Embryonic facial prominence (tissue), 1 donor: Measurements from ENCODE around the gene KRTAP4-5.
"Not testable (repeated sequence)": the region's sequence is repeated elsewhere in the genome, so short reads cannot be mapped to it uniquely, and the experiment has no call there.

Experiments
- DNase-seq: peaks from one replicate; pipeline ENCODE4 v3.0.0-alpha.2; 2016; ENCODE audit errors: extremely low spot score

KRTAP4-5 gene

GRCh38 chr17:41108728-41109386, 40.8 kb downstream of the KRTAP4-5 start:
- not testable (repeated sequence) for DNase-seq

DNA sequence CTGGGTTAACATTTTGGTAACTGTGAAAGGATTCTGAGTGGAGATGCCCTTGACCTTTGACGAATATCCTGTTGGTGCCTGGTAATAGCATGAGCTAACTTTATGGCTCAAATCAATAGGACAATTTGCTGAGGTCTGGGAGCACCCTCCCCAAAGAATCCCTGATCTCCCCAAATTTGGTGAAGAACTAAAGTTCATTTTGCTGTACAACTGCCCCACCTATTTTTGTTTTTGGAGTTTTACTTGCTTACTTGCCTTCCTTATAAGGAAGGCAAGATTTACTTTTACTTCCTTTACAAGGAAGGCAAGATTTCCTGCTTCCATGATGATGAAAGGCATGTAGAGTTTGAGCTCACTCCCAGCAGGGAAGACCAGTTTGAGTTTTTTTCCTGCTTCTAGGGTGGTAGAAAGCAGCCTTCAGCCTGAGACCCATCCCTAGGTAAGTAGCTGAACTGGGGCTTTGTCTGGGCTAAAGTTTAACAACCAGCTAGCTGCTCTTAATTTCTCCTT, 41.6 kb downstream of the KRTAP4-5 start:
- DNase-seq, result no peak

DNA sequence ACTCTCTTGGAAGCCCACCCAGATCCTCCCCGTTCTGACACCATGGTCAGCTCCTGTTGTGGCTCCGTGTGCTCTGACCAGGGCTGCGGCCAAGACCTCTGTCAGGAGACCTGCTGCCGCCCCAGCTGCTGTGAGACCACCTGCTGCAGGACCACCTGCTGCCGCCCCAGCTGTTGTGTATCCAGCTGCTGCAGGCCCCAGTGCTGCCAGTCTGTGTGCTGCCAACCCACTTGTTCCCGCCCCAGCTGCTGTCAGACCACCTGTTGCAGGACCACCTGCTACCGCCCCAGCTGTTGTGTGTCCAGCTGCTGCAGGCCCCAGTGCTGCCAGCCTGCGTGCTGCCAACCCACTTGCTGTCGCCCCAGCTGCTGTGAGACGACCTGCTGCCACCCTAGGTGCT, 44.3 kb downstream of the KRTAP4-5 start, which contains the start of gene KRTAP4-9:
KRTAP4-9 (plus strand) TSS at position 43 of the 400 bp plus-strand sequence; CDS start at position 43, 0 bp downstream.
- DNase-seq, result not testable (repeated sequence)

- not testable (repeated sequence) for DNase-seq
Measured at GRCh38 chr17:41104386-41105038, 45.1 kb downstream of the KRTAP4-5 start.

DNA sequence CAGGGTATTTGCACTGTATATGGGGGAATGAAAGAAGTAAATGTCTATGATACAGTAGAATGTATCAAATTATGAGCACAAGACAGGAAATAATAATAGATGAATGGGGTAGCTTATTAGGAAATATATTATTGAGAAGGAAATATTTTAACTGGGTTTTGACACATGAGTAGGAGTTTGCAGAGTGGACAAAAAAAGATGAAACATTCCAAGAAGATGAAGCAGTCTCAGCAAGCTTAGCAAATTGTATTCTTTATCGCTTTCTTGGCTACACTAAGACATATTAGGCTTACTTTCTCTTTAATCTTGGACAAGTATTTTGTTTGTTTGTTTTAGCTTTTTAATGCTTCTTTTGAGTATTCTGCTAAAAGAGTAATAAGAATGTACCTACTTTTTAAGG, 45.7 kb downstream of the KRTAP4-5 start:
- DNase-seq, result no peak

GRCh38 chr17:41101586-41102259, 47.9 kb downstream of the KRTAP4-5 start, which contains the start of gene KRTAP4-16:
Gene KRTAP4-16, minus strand, starts transcription at chr17:41102209. Its CDS starts 0 bp downstream, at chr17:41102209.
- no peak for DNase-seq

DNA sequence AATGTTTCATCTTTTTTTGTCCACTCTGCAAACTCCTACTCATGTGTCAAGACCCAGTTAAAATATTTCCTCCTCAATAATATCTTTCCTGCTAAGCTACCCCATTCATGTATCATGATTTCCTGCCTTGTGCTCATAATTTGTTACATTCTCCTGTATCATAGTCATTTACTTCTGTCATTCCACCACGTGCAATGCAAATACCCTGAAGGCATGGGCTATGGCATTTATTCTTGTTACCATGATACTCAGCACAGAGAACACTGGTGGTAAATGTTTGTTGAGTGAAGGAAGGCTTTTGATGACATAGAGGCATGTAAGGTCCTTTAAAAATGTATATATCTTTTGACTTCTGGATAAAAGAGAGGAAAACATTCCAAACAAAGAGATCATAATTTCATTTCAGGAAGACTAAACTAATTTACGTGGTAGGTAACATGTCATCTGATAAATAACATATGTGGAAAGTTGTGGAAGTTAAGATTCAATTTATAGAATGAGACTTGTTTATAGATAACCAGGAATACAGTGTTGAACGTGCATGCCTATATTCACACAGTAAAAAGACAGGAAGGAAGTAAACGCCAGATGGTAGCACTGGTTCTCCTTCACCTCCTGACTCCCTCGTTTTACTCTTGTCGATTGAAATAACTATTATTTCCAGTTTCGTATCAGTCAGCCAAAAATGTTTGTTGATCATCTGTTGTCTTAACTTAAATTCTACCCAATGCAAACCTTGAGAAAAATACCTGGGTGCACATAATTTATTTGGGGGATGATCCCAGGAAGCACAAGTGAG, 49.7 kb downstream of the KRTAP4-5 start:
- DNase-seq, result not testable (repeated sequence)
